Heart left ventricle (tissue), 13 donors: ENCODE measurements around the gene KDM1B.

ENCODE experiments used
- POLR2A ChIP-seq, 2 donors: fragments of 450-650 bp; IDR thresholded peaks; one replicate each; pipeline ENCODE4 v1.6.1; 2017; ENCODE audit warnings: antibody characterized with exemption in 2 of 2, mild to moderate bottlenecking in 2 of 2, moderate library complexity in 2 of 2
- TF ChIP-seq, protein P1 (sequence below), 12 donors: fragments of 200-600 bp; sonication (generic) in 4 of 12; IDR thresholded peaks; one replicate each; pipeline versions ENCODE4 v1.5.0 to v1.8.0; 2018 to 2022; ENCODE audit warnings: antibody characterized with exemption in 12 of 12, mild to moderate bottlenecking in 5 of 12
- donor health status: ischemic (EF 13 %, LVEDD 7.1; RV severe dilation, severe dysfunction).
- donor health status: DM: no; HTN: yes; CAD: no.
- donor health status: DM: no; HTN: no; CAD: no.
- donor health status: ischemic (EF 25% LVEDD 6.9; RV normal size, moderate dysfunction).
- donor health status: ischemic (EF 25% LVEDD 5.7; RV mildly dilated, moderate dysfunction).
- donor health status: ischemic (EF 35%, LVEDD 5.7; RV mildly dilated, moderate dysfunction).
- donor health status: nonischemic (EF 11% LVEDD 7.7; RV severe dilation, severe dysfunction).
- donor health status: DM: yes; HTN: yes; CAD: no.
- donor health status: PGD.
- donor health status: ischemic (EF 29% LVEDD 5.4; RV normal size, mild dysfunction).
- donor health status: nonischemic (EF 23%, LVEDD 6.1; RV moderate dilation, normal function).

DNA sequence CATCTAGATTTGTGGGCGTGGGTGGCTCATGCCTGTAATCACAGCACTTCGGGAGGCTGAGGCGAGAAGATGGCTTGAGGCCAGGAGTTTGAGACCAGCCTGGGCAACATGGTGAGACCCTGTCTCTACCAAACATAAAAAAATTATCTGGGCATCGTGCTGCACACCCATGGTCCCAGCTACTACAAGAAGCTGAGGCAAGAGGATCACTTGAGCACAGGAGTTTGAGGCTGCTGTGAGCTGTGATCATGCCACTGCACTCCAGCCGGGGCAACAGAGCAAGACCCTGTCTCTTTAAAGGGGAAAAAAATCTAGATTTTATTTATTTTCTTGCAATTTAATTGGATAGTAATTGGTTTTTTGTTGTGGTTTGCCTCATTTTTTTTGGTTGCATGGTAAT lies 55.5 kb downstream of the KDM1B start:
- TF ChIP-seq, protein P1, sequence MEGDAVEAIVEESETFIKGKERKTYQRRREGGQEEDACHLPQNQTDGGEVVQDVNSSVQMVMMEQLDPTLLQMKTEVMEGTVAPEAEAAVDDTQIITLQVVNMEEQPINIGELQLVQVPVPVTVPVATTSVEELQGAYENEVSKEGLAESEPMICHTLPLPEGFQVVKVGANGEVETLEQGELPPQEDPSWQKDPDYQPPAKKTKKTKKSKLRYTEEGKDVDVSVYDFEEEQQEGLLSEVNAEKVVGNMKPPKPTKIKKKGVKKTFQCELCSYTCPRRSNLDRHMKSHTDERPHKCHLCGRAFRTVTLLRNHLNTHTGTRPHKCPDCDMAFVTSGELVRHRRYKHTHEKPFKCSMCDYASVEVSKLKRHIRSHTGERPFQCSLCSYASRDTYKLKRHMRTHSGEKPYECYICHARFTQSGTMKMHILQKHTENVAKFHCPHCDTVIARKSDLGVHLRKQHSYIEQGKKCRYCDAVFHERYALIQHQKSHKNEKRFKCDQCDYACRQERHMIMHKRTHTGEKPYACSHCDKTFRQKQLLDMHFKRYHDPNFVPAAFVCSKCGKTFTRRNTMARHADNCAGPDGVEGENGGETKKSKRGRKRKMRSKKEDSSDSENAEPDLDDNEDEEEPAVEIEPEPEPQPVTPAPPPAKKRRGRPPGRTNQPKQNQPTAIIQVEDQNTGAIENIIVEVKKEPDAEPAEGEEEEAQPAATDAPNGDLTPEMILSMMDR (IDR thresholded peaks at IDR 0.05), result no peak
- TF ChIP-seq POLR2A (IDR thresholded peaks at IDR 0.05), result no peak
